ENCODE results near the gene ZSCAN30.
A peak's percentile ranks its signal among the peaks of the same experiment; 100 is the strongest.

DNA sequence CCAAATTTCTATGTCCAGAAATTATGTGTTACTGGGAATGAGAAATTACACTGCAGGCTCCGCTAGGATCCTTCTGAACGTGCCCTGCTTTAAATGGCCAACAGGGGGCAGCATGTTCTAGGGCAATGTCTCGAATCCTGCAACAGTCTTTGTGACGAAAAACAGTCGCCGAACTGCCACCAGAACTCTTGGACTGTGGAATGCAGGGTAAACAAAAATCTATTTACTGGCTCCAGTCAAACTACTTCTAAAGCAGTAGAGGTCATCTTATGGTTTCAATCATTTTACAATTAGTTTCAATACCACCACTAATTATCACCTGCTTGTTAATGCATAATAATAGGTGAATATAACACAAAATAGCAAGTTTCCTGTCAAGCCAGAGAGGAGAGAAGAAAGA is 59.0 kb downstream of the ZSCAN30 start:
- peak; percentile 89 for TF ChIP-seq CTCF (IDR thresholded peaks at IDR 0.05; ENCODE audit: low read length)
- no peak for TF ChIP-seq EZH2 (IDR thresholded peaks at IDR 0.05; ENCODE audit: borderline replicate concordance, low read length)

Data from OCI-LY1 (cell line).